ENCODE data around the gene KCNMB2.

KCNMB2 gene

GRCh38 chr3:178749471-178749870, 213.2 kb downstream of the KCNMB2 start:
- no peak for DNase-seq (ENCODE audit: low read depth in 2 of 2, low spot score in 1 of 2)

GRCh38 chr3:178750639-178751300, 214.5 kb downstream of the KCNMB2 start:
- no peak for DNase-seq (ENCODE audit: low read depth in 2 of 2, low spot score in 1 of 2)

- no peak for DNase-seq (ENCODE audit: low read depth in 2 of 2, low spot score in 1 of 2)
Measured at GRCh38 chr3:178752843-178753242, 216.6 kb downstream of the KCNMB2 start.

GRCh38 chr3:178754852-178755510, 218.7 kb downstream of the KCNMB2 start:
- no peak for DNase-seq (ENCODE audit: low read depth in 2 of 2, low spot score in 1 of 2)

- DNase-seq (ENCODE audit: low read depth in 2 of 2, low spot score in 1 of 2) = no peak
Measured at GRCh38 chr3:178761024-178761423, 224.8 kb downstream of the KCNMB2 start.

GRCh38 chr3:178761461-178761860, 225.2 kb downstream of the KCNMB2 start:
- no peak for DNase-seq (ENCODE audit: low read depth in 2 of 2, low spot score in 1 of 2)

- DNase-seq (ENCODE audit: low read depth in 2 of 2, low spot score in 1 of 2) = no peak
Measured at GRCh38 chr3:178762385-178762784, 226.1 kb downstream of the KCNMB2 start.

GRCh38 chr3:178765472-178765871, 229.2 kb downstream of the KCNMB2 start:
- no peak for DNase-seq (ENCODE audit: low read depth in 2 of 2, low spot score in 1 of 2)

GRCh38 chr3:178767581-178767980, 231.3 kb downstream of the KCNMB2 start:
- no peak for DNase-seq (ENCODE audit: low read depth in 2 of 2, low spot score in 1 of 2)

GRCh38 chr3:178768072-178768864, 232.0 kb downstream of the KCNMB2 start:
- DNase-seq (ENCODE audit: low read depth in 2 of 2, low spot score in 1 of 2) = no peak

- no peak for DNase-seq (ENCODE audit: low read depth in 2 of 2, low spot score in 1 of 2)
Measured at GRCh38 chr3:178771511-178771910, 235.3 kb downstream of the KCNMB2 start.

- DNase-seq (ENCODE audit: low read depth in 2 of 2, low spot score in 1 of 2) = no peak
Measured at GRCh38 chr3:178772746-178773145, 236.5 kb downstream of the KCNMB2 start.

GRCh38 chr3:178773358-178773757, 237.1 kb downstream of the KCNMB2 start:
- DNase-seq (ENCODE audit: low read depth in 2 of 2, low spot score in 1 of 2) = no peak

- DNase-seq (ENCODE audit: low read depth in 2 of 2, low spot score in 1 of 2) = no peak
Measured at GRCh38 chr3:178777718-178778411, 241.6 kb downstream of the KCNMB2 start.

- DNase-seq (ENCODE audit: low read depth in 2 of 2, low spot score in 1 of 2) = no peak
Measured at GRCh38 chr3:178778589-178778988, 242.4 kb downstream of the KCNMB2 start.

GRCh38 chr3:178785961-178786360, 249.7 kb downstream of the KCNMB2 start:
- no peak for DNase-seq (ENCODE audit: low read depth in 2 of 2, low spot score in 1 of 2)

GRCh38 chr3:178787960-178788359, 251.7 kb downstream of the KCNMB2 start:
- no peak for DNase-seq (ENCODE audit: low read depth in 2 of 2, low spot score in 1 of 2)

- DNase-seq (ENCODE audit: low read depth in 2 of 2, low spot score in 1 of 2) = no peak
Measured at GRCh38 chr3:178794711-178795110, 258.5 kb downstream of the KCNMB2 start.

GRCh38 chr3:178795349-178795748, 259.1 kb downstream of the KCNMB2 start:
- DNase-seq (ENCODE audit: low read depth in 2 of 2, low spot score in 1 of 2) = no peak

- DNase-seq (ENCODE audit: low read depth in 2 of 2, low spot score in 1 of 2) = no peak
Measured at GRCh38 chr3:178802259-178802658, 266.0 kb downstream of the KCNMB2 start.

GRCh38 chr3:178802993-178803693, 266.9 kb downstream of the KCNMB2 start:
- DNase-seq (ENCODE audit: low read depth in 2 of 2, low spot score in 1 of 2) = no peak
